GM13977 (cell line): ENCODE results near the gene ABHD1.

Source experiments
- DNase-seq: peaks from one replicate; pipeline ENCODE4 v3.0.0; 2012; ENCODE audit warnings: low spot score
- in situ Hi-C: fragments of 300-500 bp; cut with MboI; formaldehyde crosslinking; loops from one replicate; pipeline ENCODE4 v1.12.0; 2022; ENCODE audit warnings: low sequenced_read_pairs, low pct_unique_long_range_greater_than_20kb, mixed read lengths, inconsistent platforms; ENCODE audit not compliant: unreplicated experiment
- TF ChIP-seq, protein P1 (sequence below): IDR thresholded peaks from 2 replicates; pipeline ENCODE4 v1.5.1; 2012; ENCODE audit warnings: mild to moderate bottlenecking, control low read depth; ENCODE audit not compliant: insufficient read depth; ENCODE audit errors: extremely low read depth, missing control alignments

The ABHD1 gene

DNA sequence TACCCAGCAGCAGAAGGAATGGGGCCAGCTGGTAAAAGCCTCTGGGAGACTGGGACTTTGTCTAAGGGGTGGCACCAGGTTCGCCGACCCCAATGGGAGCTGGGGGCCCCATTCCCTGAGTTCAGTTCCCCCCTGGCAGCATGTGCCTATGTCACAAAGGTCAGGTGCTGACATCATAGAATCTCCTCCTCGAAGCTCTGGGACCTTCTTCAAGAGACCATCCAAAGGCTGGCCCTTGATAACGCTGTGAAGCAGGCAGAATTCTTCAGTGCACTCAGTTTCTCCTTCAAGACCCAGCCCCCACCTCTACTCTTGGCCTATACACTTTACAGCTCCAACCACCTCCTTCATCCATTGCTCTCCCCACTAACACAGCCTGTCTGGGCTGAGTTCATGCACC is 15.7 kb downstream of the ABHD1 start, which contains the start of gene PRR30:
PRR30 (minus strand) TSS at position 101 of the 400 bp plus-strand sequence. CDS start 1,081 bp downstream, outside the sequence.
- TF ChIP-seq, protein P1, sequence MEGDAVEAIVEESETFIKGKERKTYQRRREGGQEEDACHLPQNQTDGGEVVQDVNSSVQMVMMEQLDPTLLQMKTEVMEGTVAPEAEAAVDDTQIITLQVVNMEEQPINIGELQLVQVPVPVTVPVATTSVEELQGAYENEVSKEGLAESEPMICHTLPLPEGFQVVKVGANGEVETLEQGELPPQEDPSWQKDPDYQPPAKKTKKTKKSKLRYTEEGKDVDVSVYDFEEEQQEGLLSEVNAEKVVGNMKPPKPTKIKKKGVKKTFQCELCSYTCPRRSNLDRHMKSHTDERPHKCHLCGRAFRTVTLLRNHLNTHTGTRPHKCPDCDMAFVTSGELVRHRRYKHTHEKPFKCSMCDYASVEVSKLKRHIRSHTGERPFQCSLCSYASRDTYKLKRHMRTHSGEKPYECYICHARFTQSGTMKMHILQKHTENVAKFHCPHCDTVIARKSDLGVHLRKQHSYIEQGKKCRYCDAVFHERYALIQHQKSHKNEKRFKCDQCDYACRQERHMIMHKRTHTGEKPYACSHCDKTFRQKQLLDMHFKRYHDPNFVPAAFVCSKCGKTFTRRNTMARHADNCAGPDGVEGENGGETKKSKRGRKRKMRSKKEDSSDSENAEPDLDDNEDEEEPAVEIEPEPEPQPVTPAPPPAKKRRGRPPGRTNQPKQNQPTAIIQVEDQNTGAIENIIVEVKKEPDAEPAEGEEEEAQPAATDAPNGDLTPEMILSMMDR = no peak
- in situ Hi-C loops = no loop called here
- no peak for DNase-seq

DNA sequence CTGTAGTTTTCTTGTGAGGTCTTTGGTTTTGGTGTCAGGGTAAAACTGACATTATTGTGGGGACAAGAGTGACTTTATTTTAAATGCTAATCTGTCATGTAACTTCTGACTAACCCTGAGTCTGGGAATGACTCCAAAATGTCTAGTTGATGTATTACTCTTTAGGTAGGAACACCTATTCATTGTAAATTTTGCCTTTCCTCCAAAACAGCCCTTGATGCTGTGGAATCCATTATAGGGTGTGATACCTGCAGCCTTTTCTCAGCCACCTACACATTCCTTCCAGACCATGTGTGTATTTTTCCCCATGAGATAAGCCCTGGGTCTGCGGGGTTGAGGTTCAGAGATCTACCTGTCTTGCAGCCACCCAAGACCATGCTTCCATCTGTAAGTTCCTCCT is 19.7 kb downstream of the ABHD1 start:
- DNase-seq = no peak
- TF ChIP-seq, protein P1 = no peak
- in situ Hi-C loops = no loop called here

DNA sequence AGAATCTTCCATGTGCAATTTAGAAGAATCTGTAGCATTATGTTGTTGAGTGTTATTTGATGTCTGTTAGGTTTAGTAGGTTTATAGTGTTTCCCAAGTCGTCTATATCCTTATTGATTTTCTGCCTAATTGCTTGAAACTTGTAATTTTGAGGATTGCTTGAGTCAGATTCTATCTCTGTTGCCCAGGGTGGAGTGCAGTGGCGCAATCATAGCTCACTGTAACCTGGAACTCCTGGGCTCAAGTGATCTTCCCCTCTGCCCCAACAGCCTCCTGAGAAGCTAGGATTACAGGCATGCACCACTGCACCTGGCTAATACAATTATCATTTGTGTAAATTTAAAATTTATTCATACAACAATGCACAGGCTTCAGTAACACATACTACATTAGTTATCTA is 22.1 kb downstream of the ABHD1 start:
- TF ChIP-seq, protein P1 = no peak
- no peak for DNase-seq
- in situ Hi-C loops = no loop called here

DNA sequence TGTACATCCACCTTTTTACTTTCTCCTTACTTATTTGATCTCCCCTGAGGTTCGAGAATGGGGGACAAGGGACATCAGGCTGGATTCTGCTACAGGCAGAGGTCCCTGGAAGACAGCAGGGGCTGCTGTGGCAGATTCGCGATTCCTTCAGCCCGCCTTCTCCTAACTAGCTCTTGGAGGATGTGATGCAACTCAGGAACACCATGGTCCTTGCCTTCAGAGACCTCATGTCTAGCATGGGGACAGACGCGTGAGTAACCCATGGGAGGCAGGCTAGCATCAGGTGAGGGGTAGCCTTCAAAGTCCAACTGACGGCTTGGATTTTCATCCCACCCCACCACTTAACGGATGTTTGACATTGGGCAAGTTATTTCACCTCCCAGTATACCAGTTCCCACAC is 24.3 kb downstream of the ABHD1 start:
- DNase-seq = no peak
- in situ Hi-C loops = no loop called here

DNA sequence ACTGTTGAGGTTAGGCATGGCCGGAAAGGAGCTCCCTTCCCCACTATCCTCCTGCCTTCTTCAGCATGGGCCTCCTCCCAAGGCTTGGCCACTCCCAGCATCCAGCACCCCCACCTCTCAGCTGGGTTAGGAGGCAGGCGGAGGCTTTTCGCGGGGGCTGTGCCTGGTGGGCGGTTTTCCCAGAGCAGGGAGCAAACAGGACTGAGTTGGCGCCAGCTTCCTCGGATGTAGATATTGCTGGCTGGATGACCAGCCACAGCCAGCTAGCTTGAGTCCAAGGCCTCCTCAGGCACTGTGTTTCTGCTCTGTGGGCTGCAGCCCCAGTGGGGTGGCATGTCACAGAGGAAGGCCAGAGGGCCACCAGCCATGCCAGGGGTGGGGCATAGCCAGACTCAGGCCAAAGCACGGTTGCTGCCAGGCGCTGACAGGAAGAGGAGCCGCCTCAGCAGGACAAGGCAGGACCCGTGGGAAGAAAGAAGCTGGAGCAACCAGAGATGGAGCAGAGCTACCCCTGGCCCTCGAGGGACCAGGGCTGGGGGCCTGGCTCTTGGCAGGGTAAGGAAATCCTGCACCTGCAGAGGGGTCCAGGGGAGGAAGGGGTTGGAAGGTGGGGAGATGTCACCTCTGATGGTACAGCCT is 25.3 kb downstream of the ABHD1 start, which contains the start of gene TCF23:
TCF23 (plus strand) TSS at position 204 of the 639 bp plus-strand sequence; CDS start at position 334, 130 bp downstream.
- no peak for DNase-seq
- in situ Hi-C loops = no loop called here
- TF ChIP-seq, protein P1 = no peak

More for the DNA sequence above, 24.3 kb downstream of the ABHD1 start:
- TF ChIP-seq, protein P1 = no peak

DNA sequence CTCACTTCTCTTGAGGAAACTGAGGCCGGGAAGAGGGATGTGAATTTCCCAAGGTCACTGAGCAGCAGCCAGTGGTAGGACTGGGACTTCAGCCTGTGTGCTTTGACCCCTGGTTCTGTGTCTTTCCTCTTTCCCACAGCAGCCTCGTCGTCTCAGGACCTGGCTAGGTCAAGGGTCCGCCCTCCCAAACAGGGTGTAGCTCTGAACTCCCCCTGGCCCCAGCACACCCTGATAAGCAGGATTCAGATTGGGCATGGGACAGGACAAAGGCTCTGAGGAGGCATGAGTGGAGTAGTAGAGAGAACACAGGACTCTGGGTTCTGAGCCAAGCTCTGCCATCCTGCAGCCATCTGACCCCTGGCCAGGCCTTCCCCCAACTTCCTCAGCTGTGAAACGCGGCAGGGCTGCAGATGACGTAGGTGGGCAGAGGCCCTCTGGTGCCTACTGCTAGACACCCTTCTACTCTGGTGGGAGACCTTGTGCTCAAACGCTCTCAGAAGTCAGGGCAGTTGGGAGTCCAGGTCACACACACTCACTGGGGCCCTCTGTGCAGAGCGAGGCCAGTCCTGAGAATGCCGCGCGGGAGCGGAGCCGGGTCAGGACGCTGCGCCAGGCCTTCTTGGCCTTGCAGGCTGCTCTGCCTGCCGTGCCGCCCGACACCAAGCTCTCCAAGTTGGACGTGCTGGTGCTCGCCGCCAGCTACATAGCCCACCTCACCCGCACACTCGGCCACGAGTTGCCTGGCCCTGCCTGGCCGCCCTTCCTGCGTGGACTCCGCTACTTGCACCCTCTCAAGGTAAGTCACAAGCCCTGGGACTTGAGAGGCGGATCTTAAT is 26.2 kb downstream of the ABHD1 start:
- in situ Hi-C loops = no loop called here
- DNase-seq = no peak
- TF ChIP-seq, protein P1 = no peak
